HG02678 (cell line): Measurements from ENCODE around the gene ESPN.

Experiments
- ATAC-seq: cut with Tn5 transposase; IDR thresholded peaks from one replicate; pipeline ENCODE4 v1.9.1; 2021; ENCODE audit warnings: mild to moderate bottlenecking, moderate library complexity; ENCODE audit not compliant: unreplicated experiment

ESPN gene

DNA sequence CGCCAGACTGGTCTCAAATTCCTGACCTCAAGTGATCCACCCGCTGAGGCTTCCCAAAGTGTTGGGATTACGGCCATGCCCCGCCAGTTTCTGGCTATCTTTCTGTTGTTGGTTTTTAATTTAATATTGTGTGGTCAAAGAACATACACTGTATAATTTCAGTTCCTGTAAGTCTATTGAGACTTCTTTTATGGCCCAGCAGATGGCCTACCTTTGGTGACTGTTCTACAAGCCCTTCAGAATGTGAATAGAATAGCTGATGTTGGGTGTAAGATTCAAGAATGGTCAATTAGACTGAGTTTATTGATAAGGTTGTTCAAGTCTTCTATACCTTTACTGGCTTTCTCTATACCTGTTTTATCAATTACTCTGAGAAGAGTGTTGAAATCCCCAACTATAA lies 15.5 kb upstream of the ESPN start:
- ATAC-seq: no peak

DNA sequence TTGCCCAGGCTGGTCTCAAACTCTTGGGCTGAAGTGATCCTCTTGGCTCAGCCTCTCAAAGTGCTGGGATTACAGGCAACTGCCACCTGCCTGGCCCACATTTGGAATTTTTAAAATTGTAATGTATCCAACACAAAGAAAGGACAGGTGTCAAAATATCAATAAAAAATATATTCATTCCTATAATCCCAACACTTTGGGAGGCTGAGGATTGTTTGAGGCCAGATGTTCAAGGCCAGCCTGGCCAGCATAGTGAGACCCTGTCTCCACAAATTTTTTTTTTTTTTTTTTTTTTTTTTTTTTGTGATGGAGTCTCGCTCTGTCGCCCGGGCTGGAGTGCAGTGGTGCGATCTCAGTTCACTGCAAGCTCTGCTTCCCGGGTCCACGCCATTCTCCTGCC lies 14.8 kb upstream of the ESPN start:
- no peak for ATAC-seq

GRCh38 chr1:6410248-6410893 lies 14.2 kb upstream of the ESPN start:
- no peak for ATAC-seq

DNA sequence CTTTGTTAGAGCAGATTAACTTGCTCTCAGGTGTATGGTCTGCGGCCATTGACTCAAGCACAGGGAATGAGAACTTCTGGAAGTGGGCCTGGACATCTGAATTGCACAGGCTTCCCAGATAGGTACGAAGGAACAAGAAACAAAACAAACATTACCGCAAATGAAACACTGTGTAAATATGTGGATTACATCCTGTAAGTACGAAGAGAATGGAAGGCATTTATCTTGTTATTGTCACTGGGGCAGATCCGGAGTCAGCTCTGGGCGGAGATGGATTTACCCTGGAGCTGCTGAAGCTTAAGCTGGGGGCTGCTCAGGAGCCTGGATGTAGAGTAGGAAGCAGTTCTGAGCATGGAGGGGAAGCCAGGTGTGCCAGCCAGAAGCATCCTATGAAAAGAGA lies 11.7 kb upstream of the ESPN start:
- ATAC-seq: no peak

GRCh38 chr1:6414443-6414844 lies 10.1 kb upstream of the ESPN start:
- ATAC-seq: peak; percentile 79

GRCh38 chr1:6414881-6415626 lies 9.5 kb upstream of the ESPN start:
- ATAC-seq: no peak

GRCh38 chr1:6416295-6416656 lies 8.3 kb upstream of the ESPN start:
- no peak for ATAC-seq

GRCh38 chr1:6416906-6417305 lies 7.7 kb upstream of the ESPN start:
- ATAC-seq: no peak

DNA sequence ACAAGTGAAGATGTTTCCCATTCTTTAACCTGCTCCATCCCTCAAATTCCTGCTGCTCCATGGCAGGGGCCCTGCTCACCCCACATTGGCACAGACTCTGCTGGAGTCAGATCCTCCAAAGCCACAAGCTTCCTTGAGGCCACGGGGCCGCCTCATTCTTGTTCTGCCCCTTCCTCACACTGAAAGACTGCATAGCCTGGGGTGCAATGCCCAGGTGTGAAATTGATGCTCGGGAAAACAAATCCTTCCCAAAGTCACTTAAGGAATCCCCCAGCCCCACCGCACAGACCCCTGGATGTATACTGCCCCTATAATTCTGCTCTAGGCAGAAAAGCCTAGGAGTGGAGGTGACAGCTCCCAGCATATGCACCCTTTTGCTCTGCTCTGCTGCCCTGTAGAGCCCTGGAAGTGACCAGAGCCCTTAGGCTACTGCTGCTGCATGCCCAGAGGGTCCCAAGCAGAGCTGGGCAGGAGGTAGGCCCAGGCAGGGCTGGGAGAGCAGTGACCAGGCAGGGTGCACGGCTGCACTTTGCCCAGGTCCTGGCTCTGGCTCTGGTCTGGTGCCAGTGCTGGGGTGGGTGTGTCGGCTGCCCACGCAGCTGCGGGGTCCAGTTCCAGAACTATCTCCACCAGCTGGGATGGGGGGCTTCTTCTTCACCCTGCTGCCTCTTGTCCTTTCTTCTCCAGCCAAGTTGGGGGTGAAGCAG lies 6.5 kb upstream of the ESPN start:
- no peak for ATAC-seq

GRCh38 chr1:6418668-6419396 lies 5.7 kb upstream of the ESPN start:
- no peak for ATAC-seq

- ATAC-seq: no peak
These were observed 5.2 kb upstream of the ESPN start for GRCh38 chr1:6419397-6419803.

DNA sequence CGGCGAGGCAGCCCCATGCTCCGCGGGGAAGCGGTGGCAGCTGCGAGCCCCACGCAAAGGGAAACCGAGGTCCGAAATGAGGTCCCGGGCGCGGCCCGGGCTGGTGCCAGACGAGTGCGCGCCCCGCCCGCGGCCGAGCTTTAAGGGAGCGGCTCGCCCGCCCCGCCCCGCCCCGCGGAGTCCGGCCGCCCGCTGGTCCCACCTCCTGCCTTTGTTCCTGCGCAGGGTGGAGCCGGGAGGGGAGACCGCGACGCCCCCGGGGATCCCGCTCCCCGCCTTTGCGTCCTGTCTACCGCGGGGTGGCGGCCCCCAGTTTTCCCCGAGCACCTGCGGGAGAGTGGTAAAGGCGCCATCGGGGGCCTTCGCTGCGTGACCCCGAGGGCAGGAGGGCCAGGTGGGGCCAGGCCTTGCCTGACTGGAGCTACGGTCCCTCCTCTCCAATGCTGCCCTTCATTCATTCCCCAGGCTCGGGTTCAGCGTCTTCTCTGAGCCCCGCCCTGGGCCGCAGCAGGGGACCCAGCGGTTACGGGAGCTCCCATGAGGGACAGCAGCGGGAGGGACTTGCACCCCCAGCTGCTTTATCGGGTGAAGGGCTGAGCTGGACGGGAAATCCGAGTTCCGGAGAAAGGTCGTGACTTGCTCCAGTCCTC lies 4.6 kb upstream of the ESPN start, which contains the start of gene HES2:
Gene HES2 (minus strand): TSS at position 116 of the 650 bp plus-strand sequence. CDS start 99 bp downstream, at position 17.
- no peak for ATAC-seq

DNA sequence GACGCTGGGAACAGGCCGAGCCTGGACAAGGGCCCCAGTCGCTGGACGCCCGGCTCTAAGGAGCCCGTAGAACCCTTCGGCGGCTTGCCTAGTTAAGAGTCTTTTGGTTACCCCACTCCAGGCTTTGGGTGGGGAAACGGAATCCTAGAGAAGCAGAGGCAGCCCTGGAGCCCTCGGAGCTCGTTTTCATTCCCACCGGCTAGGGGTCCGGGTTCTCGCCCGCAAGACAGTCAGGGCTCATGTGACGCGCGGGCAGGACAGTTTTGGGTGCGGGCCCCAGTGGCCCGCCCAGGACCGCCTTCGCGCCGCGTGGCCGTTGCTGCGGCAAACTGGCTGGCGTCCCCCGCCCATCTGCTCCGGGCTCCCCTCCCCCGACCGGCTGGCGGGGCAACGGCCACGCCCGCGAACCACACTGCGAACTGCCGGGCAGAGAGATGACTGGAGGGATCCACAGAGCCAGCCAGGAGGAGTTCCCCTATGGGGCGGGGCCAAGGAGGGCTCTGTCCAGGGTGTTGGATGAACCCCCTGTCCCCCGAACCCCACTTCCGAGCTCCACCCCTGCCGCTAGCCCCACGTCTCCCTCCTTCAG lies 4.0 kb upstream of the ESPN start:
- ATAC-seq: no peak

DNA sequence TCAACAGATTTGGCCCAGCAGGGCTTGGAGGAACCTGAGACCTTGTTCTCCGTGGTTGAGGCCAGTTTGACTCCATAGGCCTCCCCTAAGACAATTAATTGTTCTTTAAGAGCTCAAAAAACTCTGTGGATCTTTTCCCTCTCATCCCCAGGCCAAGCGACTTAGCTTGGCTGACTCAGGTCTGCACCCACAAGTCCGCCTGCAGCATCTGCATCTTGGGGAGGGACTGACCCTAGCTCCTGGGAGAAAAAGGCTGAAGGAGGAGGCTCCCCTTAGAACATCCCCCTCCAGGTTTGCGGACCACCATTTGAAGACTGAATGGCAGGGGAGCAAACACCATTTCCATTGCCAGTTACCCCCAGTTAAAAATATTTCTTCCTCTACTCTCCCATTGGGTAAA lies 3.3 kb upstream of the ESPN start:
- ATAC-seq: no peak

DNA sequence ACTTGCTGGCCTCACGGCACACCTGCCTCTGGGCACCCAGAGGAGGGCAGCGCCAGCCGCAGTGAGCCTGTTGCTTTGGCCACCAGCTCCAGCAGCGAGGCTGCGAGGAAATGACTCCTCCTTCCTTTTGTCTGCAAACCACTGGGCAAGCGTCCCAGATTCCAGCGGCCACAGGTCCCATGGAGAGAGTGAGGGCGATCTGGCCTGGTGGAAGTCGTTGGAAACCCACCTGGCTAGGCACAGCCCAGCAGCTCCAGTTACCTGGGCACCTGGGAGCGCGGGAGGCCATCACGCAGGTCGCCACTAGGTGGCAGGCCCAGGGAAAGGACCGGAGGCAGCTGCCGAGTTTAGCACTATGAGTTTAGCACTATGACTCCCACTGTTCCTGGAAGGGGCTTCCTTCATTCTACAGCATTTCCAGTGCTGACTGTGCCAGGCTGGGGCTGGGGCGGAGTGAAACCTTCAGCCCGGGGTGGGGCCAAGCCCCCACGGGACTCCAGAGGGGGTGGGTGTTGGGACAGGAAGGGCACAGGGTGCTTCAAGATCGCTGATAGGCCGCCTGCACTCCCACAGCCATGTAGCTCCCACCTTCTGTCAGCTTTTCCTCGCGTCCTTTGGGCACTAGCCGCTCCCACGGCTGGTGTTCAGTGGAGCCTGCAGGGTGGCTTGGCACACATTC lies 1.1 kb upstream of the ESPN start:
- no peak for ATAC-seq

DNA sequence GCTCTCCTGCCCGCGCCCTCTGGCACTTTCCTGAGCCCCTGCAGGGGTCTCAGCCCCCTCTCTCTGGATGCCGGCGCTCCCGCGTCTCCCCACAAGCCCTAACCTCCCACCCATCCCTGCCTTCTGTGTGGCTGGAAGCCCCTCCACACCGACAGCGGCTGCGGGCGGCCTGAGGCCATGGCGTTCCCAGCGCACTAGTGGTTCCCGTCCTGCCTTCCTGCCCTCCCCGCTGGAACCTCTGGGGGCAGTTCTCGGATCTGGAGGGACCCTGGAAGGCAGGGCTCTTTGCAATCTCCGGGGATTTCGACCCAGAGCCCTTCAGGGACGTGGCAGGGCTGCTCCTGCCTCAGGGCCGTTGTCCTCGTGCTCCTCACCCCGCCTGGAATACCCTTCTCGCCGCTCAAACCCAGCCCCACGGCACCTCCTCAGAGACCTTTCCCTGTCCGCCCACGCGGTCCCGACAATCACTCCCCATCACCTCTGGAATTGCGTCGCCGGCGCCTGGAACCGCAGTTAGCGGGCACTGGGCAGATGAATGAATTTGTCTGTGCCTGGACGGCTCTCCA lies 493 bp upstream of the ESPN start:
- ATAC-seq: no peak

GRCh38 chr1:6425658-6426057 lies 1.1 kb downstream of the ESPN start:
- no peak for ATAC-seq

GRCh38 chr1:6426277-6426971 lies 1.8 kb downstream of the ESPN start:
- ATAC-seq: no peak

GRCh38 chr1:6426972-6427350 lies 2.4 kb downstream of the ESPN start:
- ATAC-seq: no peak
